Endothelial cell of umbilical vein (primary cell): ENCODE results near the gene RHOB. TPM values are rescaled to one million over a fixed set of nuclear protein-coding genes. Genes with fewer than 3 reads are reported as not detected.

Experiments used
- BruUV-seq: library from RNA; stranded (reverse); fragments of 400-500 nt; replicated peaks from 2 replicates; lab custom pipeline; 2021; lab: Mats Ljungman, UMichigan
- CTCF ChIA-PET: fragments of 300-600, 350-600 bp; sonication (Branson Sonifier 250); formaldehyde crosslinking; loops from one replicate; lab custom pipeline; 2021; ENCODE audit warnings: antibody characterized with exemption, inconsistent platforms; lab: Charles Lee
- POLR2A ChIA-PET: fragments of 300-600, 350-600 bp; sonication (Branson Sonifier 250); formaldehyde crosslinking; loops from one replicate; lab custom pipeline; 2021; ENCODE audit warnings: antibody characterized with exemption, inconsistent platforms; lab: Charles Lee
- DNase-seq: peaks from one replicate; pipeline ENCODE4 v3.0.0-alpha.2; 2011; ENCODE audit warnings: low read depth, low spot score
- FAIRE-seq: peaks from 2 replicates; lab custom pipeline; 2011; peaks lifted over from hg19 to GRCh38; lab: Jason Lieb, UNC
- H2AFZ ChIP-seq: 2 replicates; pipeline ENCODE4 v1.6.0; 2012; ENCODE audit warnings: low read depth, low read length, control low read depth, inconsistent platforms
- H3K27ac ChIP-seq: 2 replicates; pipeline ENCODE4 v1.5.1; 2011; ENCODE audit warnings: low read depth, mild to moderate bottlenecking, control low read depth, low read length, moderate library complexity; ENCODE audit not compliant: insufficient read depth
- H3K27me3 ChIP-seq, 2 experiments: 2 replicates each; pipeline versions ENCODE4 v1.6.0 to v1.6.1; 2011; ENCODE audit warnings: low read length in 2 of 2, mixed read lengths in 1 of 2; ENCODE audit not compliant: control insufficient read depth in 2 of 2, insufficient read depth in 2 of 2
- H3K36me3 ChIP-seq, 2 experiments: 2 replicates in 1 of 2; 3 replicates in 1 of 2; pipeline ENCODE4 v1.5.1; 2011; ENCODE audit warnings: low read length in 2 of 2, mild to moderate bottlenecking in 1 of 2, moderate library complexity in 1 of 2; ENCODE audit not compliant: control insufficient read depth in 2 of 2, insufficient read depth in 2 of 2; ENCODE audit errors: extremely low read depth in 1 of 2
- H3K4me1 ChIP-seq: 3 replicates; pipeline ENCODE4 v1.5.1; 2011; ENCODE audit warnings: mild to moderate bottlenecking, low read length; ENCODE audit not compliant: control insufficient read depth, insufficient read depth; ENCODE audit errors: extremely low read depth
- H3K4me2 ChIP-seq: 2 replicates; pipeline ENCODE4 v1.6.1; 2011; ENCODE audit warnings: low read length, control low read depth, mixed read lengths; ENCODE audit not compliant: insufficient read depth
- H3K4me3 ChIP-seq, 3 experiments: fragments of 200-600 bp in 1 of 3; sonication (generic), shearing (Covaris generic) in 1 of 3; replicated peaks in 1 of 3; 2 replicates each; pipeline ENCODE4 v1.5.1; 2011 to 2016; ENCODE audit warnings: control low read depth in 3 of 3, low read length in 3 of 3, mild to moderate bottlenecking in 2 of 3, inconsistent platforms in 1 of 3, low read depth in 1 of 3, moderate library complexity in 1 of 3; ENCODE audit not compliant: insufficient read depth in 1 of 3
- H3K79me2 ChIP-seq: 2 replicates; pipeline ENCODE4 v1.6.0; 2012; ENCODE audit warnings: low read length, inconsistent platforms; ENCODE audit not compliant: control insufficient read depth, insufficient read depth
- H3K9ac ChIP-seq: replicated peaks from 2 replicates; pipeline ENCODE3; 2011; ENCODE audit warnings: low read length, control low read depth; ENCODE audit not compliant: insufficient read depth; ENCODE audit errors: extremely low read depth
- H3K9me1 ChIP-seq: replicated peaks from 3 replicates; pipeline ENCODE4 v1.6.0; 2011; ENCODE audit warnings: mild to moderate bottlenecking, low read length; ENCODE audit not compliant: control insufficient read depth, insufficient read depth; ENCODE audit errors: extremely low read depth
- H3K9me3 ChIP-seq: replicated peaks from 2 replicates; pipeline ENCODE4 v1.5.1; 2012; ENCODE audit warnings: low read length, inconsistent platforms; ENCODE audit not compliant: control insufficient read depth, insufficient read depth
- H4K20me1 ChIP-seq: replicated peaks from 2 replicates; pipeline ENCODE3; 2011; ENCODE audit warnings: mild to moderate bottlenecking, low read length; ENCODE audit not compliant: control insufficient read depth, insufficient read depth; ENCODE audit errors: extremely low read depth
- EZH2 ChIP-seq: IDR thresholded peaks from 2 replicates; pipeline ENCODE4 v1.6.1; 2012; ENCODE audit warnings: borderline replicate concordance, low read depth, mild to moderate bottlenecking, moderate library complexity, low read length, inconsistent platforms; ENCODE audit not compliant: severe bottlenecking
- FOS ChIP-seq: IDR thresholded peaks from 2 replicates; pipeline ENCODE4 v1.6.1; 2011; ENCODE audit warnings: mild to moderate bottlenecking, low read length, moderate library complexity, borderline replicate concordance; ENCODE audit not compliant: insufficient read depth
- JUN ChIP-seq: IDR thresholded peaks from 2 replicates; pipeline ENCODE4 v1.6.1; 2011; ENCODE audit warnings: borderline replicate concordance, low read depth; ENCODE audit not compliant: insufficient read length, insufficient read depth
- POLR2A ChIP-seq: IDR thresholded peaks from 2 replicates; pipeline ENCODE4 v1.6.1; 2012; ENCODE audit warnings: low read depth, mild to moderate bottlenecking, control low read depth, low read length
- POLR2AphosphoS5 ChIP-seq: IDR thresholded peaks from 2 replicates; pipeline ENCODE4 v1.6.1; 2012; ENCODE audit warnings: low read depth, mild to moderate bottlenecking, control low read depth, low read length, moderate library complexity; ENCODE audit not compliant: insufficient read depth
- dilution Hi-C: fragments of 300-500 bp; cut with MboI; formaldehyde crosslinking; loops from one replicate; pipeline ENCODE4 v1.15.0; 2019; ENCODE audit warnings: low sequenced_read_pairs; ENCODE audit not compliant: extremely low pct_ligation_motif_present
- intact Hi-C: fragments of 100-400 bp; cut with micrococcal nuclease; formaldehyde crosslinking; loops from one replicate; pipeline ENCODE4 v1.10.0; 2022
- polyA plus RNA-seq, 4 experiments: library from polyadenylated mRNA; depleted of rRNA in 3 of 4; stranded (reverse) in 3 of 4; unstranded in 1 of 4; fragments of >200 nt; gene quantifications; 2 replicates each; pipeline versions ENCODE4 v1.2.1 to v1.2.3, GENCODE V29; 2011 to 2012; ENCODE audit warnings: missing spikeins in 1 of 4
- total RNA-seq: library from RNA; stranded (reverse); gene quantifications from 2 replicates; pipeline ENCODE4 v1.2.3, GENCODE V29; 2021
- TF ChIP-seq, protein P1 (sequence below), 2 donors: IDR thresholded peaks; 1 replicate in 1 of 2; 2 replicates in 1 of 2; pipeline ENCODE4 v1.5.1; 2011; ENCODE audit warnings: low read length in 2 of 2, mild to moderate bottlenecking in 2 of 2, moderate library complexity in 2 of 2, control low read depth in 1 of 2, inconsistent platforms in 1 of 2, low read depth in 1 of 2; ENCODE audit not compliant: insufficient read depth in 1 of 2; ENCODE audit errors: extremely low read depth in 1 of 2

Gene RHOB
- total and polyA plus RNA-seq, 2 donors (not counting 3 experiments of a cell fraction or from before 2014, with no cell fraction given): 830 to 1,101 TPM

- intact Hi-C loops (no loop called here), dilution Hi-C loops (no loop called here)
- DNase-seq (no peak), FAIRE-seq (no peak)
- no peak for TF ChIP-seq POLR2A
- TF ChIP-seq EZH2: no peak
- no peak for TF ChIP-seq POLR2AphosphoS5
- TF ChIP-seq JUN: no peak
- TF ChIP-seq, protein P1, sequence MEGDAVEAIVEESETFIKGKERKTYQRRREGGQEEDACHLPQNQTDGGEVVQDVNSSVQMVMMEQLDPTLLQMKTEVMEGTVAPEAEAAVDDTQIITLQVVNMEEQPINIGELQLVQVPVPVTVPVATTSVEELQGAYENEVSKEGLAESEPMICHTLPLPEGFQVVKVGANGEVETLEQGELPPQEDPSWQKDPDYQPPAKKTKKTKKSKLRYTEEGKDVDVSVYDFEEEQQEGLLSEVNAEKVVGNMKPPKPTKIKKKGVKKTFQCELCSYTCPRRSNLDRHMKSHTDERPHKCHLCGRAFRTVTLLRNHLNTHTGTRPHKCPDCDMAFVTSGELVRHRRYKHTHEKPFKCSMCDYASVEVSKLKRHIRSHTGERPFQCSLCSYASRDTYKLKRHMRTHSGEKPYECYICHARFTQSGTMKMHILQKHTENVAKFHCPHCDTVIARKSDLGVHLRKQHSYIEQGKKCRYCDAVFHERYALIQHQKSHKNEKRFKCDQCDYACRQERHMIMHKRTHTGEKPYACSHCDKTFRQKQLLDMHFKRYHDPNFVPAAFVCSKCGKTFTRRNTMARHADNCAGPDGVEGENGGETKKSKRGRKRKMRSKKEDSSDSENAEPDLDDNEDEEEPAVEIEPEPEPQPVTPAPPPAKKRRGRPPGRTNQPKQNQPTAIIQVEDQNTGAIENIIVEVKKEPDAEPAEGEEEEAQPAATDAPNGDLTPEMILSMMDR (IDR thresholded peaks at IDR 0.05; ENCODE audit: extremely low read depth in 1 of 2, insufficient read depth in 1 of 2, low read depth in 1 of 2, low read length in 2 of 2): no peak
- TF ChIP-seq FOS: no peak
- no peak overlapping the region for H3K9ac ChIP-seq
- BruUV-seq: no TSS peak
- peaks cover 22 to 24% of the 10 kb centered on the region in 2 experiments for H3K27me3 ChIP-seq
- ChIA-PET CTCF (interaction anchor here (1.0 to 12.0 kb wide), 7 partner anchors 9 to 246 kb away, joined by 3 to 225 read pairs (median 4); partner anchors contain the start of gene HS1BP3), POLR2A (no interaction called here)
- H3K4me3 ChIP-seq: no peak overlapping the region
- H3K4me2 ChIP-seq: no peak overlapping the region
- H3K4me1 ChIP-seq: no peaks in the 10 kb centered on the region
- no peaks in the 10 kb centered on the region for H3K9me1 ChIP-seq
- H3K9me3 ChIP-seq: no peaks in the 10 kb centered on the region
- no peaks in the 10 kb centered on the region for H3K36me3 ChIP-seq
- no peaks in the 10 kb centered on the region for H4K20me1 ChIP-seq
- no peaks in the 10 kb centered on the region for H3K79me2 ChIP-seq
- H3K27ac ChIP-seq: no peak overlapping the region
- H2AFZ ChIP-seq: no peak overlapping the region
Observed at GRCh38 chr2:20404950-20405349, 41.9 kb upstream of the RHOB start.
